Spleen (tissue), 7 donors: ENCODE data around the gene TBX10.

ENCODE experiments used
- CTCF ChIP-seq, 11 experiments: fragments of 200-600 bp in 7 of 11; fragments of 450-650 bp in 4 of 11; sonication (generic) in 4 of 11; IDR thresholded peaks in 8 of 11; conservative IDR thresholded peaks in 3 of 11; 1 replicate in 7 of 11; 2 replicates in 4 of 11; pipeline versions ENCODE4 v1.4.0 to v1.8.0; 2016 to 2021; ENCODE audit warnings: antibody characterized with exemption in 11 of 11, inconsistent platforms in 4 of 11, mild to moderate bottlenecking in 1 of 11
- POLR2A ChIP-seq, 3 donors: fragments of 450-650 bp; IDR thresholded peaks; one replicate each; pipeline ENCODE4 v1.5.1; 2017; ENCODE audit warnings: antibody characterized with exemption in 3 of 3, mild to moderate bottlenecking in 1 of 3
- POLR2AphosphoS5 ChIP-seq, 3 donors: sonication (generic); formaldehyde crosslinking; IDR thresholded peaks; one replicate each; pipeline ENCODE4 v1.5.1; 2017; ENCODE audit warnings: antibody characterized with exemption in 3 of 3
- donor health status: DM: no; HTN: no; CAD: no; lungs with moderate emphysema.
- donor health status: DM: no; HTN: no; CAD: no.
- donor health status: DM: no; HTN: no; CAD: no.

- TF ChIP-seq CTCF (IDR thresholded peaks at IDR 0.05 in 8 of 11, conservative IDR thresholded peaks at IDR 0.05 in 3 of 11) (no peak), POLR2A (IDR thresholded peaks at IDR 0.05) (no peak), POLR2AphosphoS5 (IDR thresholded peaks at IDR 0.05) (no peak)
These were observed 32.1 kb downstream of the TBX10 start for GRCh38 chr11:67607507-67607906.
